ENCODE measurements around the gene ABCC1.

The ABCC1 gene

GRCh38 chr16:16082255-16082654 is 132.8 kb downstream of the ABCC1 start:
- no peak for TF ChIP-seq JUND (IDR thresholded peaks at IDR 0.05; ENCODE audit: low read depth)
- in situ Hi-C loops (cut with HindIII; ENCODE audit: low pct_unique_long_range_greater_than_20kb, low sequenced_read_pairs): no loop called here
- DNase-seq (ENCODE audit: low read depth in 1 of 2, low spot score in 1 of 2): no peak

DNA sequence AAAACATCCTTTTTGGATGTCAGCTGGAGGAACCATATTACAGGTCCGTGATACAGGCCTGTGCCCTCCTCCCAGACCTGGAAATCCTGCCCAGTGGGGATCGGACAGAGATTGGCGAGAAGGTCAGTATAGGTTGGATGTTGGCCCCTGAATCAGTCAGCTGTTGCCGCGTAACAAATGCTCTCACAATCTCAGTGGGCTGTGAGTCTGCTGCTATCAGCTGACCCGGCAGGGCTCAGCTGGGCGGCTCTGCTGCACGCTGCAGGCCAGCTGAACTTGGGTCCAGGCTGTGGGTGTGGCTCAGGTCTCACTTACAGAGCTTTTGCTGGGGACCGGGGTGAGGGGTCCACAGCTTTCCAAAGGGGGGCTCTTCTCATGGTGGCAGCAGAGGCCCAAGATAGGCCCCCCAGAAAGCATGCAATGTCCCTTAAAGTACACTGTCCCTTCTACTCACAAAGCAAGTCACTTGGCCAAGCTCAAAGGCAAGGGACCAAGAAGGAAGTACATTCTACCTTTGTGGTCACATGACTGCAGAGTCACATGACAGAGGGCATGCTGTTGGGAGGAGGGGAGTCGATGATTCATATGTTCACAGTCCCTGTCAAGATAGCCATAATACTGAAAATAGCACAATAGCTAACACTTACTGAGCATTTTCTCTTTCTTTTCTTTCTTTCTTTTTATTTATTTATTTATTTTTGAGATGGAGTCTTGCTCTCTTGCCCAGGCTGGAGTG is 134.2 kb downstream of the ABCC1 start:
- DNase-seq (ENCODE audit: low read depth in 1 of 2, low spot score in 1 of 2): peak in 1 of 2 experiments; percentile 70
- in situ Hi-C loops (cut with HindIII; ENCODE audit: low pct_unique_long_range_greater_than_20kb, low sequenced_read_pairs): no loop called here
- TF ChIP-seq JUND (IDR thresholded peaks at IDR 0.05; ENCODE audit: low read depth): no peak

DNA sequence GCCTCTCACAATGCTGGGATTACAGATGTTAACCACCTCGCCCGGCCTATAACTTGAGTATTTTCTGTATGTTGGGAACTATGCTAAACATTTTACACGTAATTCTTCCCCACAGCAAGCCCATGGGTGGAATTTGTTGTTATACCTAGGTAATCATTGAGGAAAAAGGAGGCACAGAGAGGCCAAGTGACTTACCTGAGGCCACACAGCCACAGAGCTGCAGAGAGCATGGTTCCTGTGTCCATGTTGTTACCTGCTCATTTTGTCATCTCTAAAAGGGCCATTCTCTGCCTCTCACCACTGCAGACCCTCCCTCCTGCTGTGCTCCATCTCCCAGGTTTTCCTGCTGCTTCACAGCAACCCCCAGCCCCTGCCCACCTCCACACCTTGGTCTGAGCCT is 135.5 kb downstream of the ABCC1 start:
- no peak for TF ChIP-seq JUND (IDR thresholded peaks at IDR 0.05; ENCODE audit: low read depth)
- in situ Hi-C loops (cut with HindIII; ENCODE audit: low pct_unique_long_range_greater_than_20kb, low sequenced_read_pairs): no loop called here
- DNase-seq (ENCODE audit: low read depth in 1 of 2, low spot score in 1 of 2): no peak

DNA sequence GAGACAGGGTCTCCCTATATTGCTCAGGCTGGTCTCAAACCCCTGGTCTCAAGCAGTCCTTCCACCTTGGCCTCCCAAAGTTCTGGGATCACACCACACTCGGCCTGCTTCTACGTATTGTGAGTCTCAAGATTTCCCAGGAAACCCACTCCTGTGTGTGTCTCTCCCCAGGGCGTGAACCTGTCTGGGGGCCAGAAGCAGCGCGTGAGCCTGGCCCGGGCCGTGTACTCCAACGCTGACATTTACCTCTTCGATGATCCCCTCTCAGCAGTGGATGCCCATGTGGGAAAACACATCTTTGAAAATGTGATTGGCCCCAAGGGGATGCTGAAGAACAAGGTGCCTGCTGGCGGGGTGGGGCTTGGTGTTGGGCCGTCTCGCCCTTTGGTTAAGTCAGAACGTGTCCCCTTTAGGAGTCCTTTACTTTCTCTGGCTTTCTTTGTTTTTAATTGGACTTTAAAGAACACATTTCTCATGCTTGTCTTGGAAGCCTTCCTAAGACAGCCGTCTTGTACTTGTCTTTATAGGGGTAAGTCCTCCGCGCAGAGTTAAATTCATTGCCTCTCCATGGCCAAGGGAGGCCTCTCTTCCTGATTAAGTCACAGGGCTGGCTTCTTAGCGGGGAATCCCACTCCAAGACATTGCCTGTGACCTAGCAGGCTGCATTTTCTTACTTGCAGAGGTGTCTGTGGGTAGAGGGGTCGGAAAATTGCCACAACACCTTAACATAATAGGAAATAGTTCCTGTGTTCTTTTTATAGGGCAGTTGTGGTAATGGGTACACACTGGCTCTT is 137.4 kb downstream of the ABCC1 start:
- TF ChIP-seq JUND (IDR thresholded peaks at IDR 0.05; ENCODE audit: low read depth): no peak
- no peak for DNase-seq (ENCODE audit: low read depth in 1 of 2, low spot score in 1 of 2)
- in situ Hi-C loops (cut with HindIII; ENCODE audit: low pct_unique_long_range_greater_than_20kb, low sequenced_read_pairs): no loop called here

- in situ Hi-C loops (cut with HindIII; ENCODE audit: low pct_unique_long_range_greater_than_20kb, low sequenced_read_pairs): no loop called here
- no peak for DNase-seq (ENCODE audit: low read depth in 1 of 2, low spot score in 1 of 2)
- TF ChIP-seq JUND (IDR thresholded peaks at IDR 0.05; ENCODE audit: low read depth): no peak
Measured at GRCh38 chr16:16090238-16090637, 140.8 kb downstream of the ABCC1 start.

GRCh38 chr16:16092925-16093627 is 143.7 kb downstream of the ABCC1 start:
- in situ Hi-C loops (cut with HindIII; ENCODE audit: low pct_unique_long_range_greater_than_20kb, low sequenced_read_pairs): no loop called here
- no peak for TF ChIP-seq JUND (IDR thresholded peaks at IDR 0.05; ENCODE audit: low read depth)
- DNase-seq (ENCODE audit: low read depth in 1 of 2, low spot score in 1 of 2): no peak

DNA sequence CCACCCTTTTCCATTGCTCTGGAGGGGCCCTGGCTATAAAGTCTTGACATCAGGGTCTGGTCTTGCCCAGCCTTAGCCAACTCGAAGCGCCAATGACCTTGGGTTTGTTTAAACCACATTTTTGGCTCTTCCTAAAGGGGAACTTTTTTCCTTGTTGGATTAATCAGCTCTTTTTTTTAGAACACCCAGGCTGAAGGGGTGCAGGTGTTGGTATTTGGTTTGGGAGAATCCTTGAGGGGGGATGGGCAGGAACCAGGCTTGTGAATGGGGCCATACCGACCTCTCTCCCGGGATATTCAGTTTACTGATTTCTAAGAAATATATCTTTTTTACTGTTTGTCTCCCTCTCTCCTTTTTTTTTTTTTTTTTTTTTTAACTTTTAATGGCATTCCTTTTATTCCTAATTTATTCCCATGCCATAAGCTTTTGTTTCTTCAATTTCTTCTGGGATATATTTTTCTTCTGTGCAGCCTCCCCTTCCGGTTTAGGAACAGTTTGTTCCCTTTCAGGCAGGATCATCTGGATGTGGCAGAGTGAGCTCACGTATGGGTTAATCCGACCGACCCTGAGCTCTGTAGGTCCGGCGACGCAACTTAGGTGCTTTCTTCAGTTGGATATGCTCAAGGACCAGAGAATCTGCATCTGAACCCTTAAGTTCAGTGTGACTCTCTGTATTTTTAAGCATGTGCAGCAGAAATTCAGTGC is 144.4 kb downstream of the ABCC1 start:
- in situ Hi-C loops (cut with HindIII; ENCODE audit: low pct_unique_long_range_greater_than_20kb, low sequenced_read_pairs): no loop called here
- no peak for DNase-seq (ENCODE audit: low read depth in 1 of 2, low spot score in 1 of 2)
- TF ChIP-seq JUND (IDR thresholded peaks at IDR 0.05; ENCODE audit: low read depth): no peak

GRCh38 chr16:16095646-16096045 is 146.2 kb downstream of the ABCC1 start:
- in situ Hi-C loops (cut with HindIII; ENCODE audit: low pct_unique_long_range_greater_than_20kb, low sequenced_read_pairs): no loop called here
- no peak for DNase-seq (ENCODE audit: low read depth in 1 of 2, low spot score in 1 of 2)
- no peak for TF ChIP-seq JUND (IDR thresholded peaks at IDR 0.05; ENCODE audit: low read depth)

- TF ChIP-seq JUND (IDR thresholded peaks at IDR 0.05; ENCODE audit: low read depth): no peak
- in situ Hi-C loops (cut with HindIII; ENCODE audit: low pct_unique_long_range_greater_than_20kb, low sequenced_read_pairs): no loop called here
- DNase-seq (ENCODE audit: low read depth in 1 of 2, low spot score in 1 of 2): no peak
Measured at GRCh38 chr16:16096121-16096857, 146.9 kb downstream of the ABCC1 start.

DNA sequence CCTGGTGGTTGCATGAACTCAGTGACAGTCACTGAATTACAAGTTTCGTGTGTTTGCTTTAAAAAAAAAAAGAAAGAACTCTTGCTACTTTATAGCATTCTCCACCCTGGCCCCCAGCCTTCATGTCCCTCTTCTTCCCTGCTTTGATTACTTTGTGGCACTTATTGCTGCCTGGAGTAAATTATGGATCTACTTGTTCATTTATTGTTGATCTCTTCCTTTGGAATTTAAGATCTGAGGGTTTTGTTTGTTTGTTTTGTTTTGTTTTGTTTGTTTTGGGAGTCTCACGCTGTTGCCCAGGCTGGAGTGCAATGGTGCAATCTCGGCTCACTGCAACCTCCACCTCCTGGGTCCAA is 147.4 kb downstream of the ABCC1 start:
- DNase-seq (ENCODE audit: low read depth in 1 of 2, low spot score in 1 of 2): no peak
- in situ Hi-C loops (cut with HindIII; ENCODE audit: low pct_unique_long_range_greater_than_20kb, low sequenced_read_pairs): no loop called here
- no peak for TF ChIP-seq JUND (IDR thresholded peaks at IDR 0.05; ENCODE audit: low read depth)

GRCh38 chr16:16099320-16099719 is 149.9 kb downstream of the ABCC1 start:
- in situ Hi-C loops (cut with HindIII; ENCODE audit: low pct_unique_long_range_greater_than_20kb, low sequenced_read_pairs): no loop called here
- no peak for TF ChIP-seq JUND (IDR thresholded peaks at IDR 0.05; ENCODE audit: low read depth)
- DNase-seq (ENCODE audit: low read depth in 1 of 2, low spot score in 1 of 2): no peak

GRCh38 chr16:16100631-16101030 is 151.2 kb downstream of the ABCC1 start:
- no peak for DNase-seq (ENCODE audit: low read depth in 1 of 2, low spot score in 1 of 2)
- no peak for TF ChIP-seq JUND (IDR thresholded peaks at IDR 0.05; ENCODE audit: low read depth)
- in situ Hi-C loops (cut with HindIII; ENCODE audit: low pct_unique_long_range_greater_than_20kb, low sequenced_read_pairs): no loop called here

All from T47D (cell line).